ENCODE results near the gene PITRM1.

The PITRM1 gene

GRCh38 chr10:3099291-3100092 is 73.1 kb downstream of the PITRM1 start:
- FAIRE-seq = no peak

GRCh38 chr10:3098689-3099088 is 73.9 kb downstream of the PITRM1 start:
- FAIRE-seq = no peak

- no peak for FAIRE-seq
Observed at GRCh38 chr10:3097160-3097559, 75.4 kb downstream of the PITRM1 start.

GRCh38 chr10:3096149-3096548 is 76.4 kb downstream of the PITRM1 start:
- FAIRE-seq = no peak

DNA sequence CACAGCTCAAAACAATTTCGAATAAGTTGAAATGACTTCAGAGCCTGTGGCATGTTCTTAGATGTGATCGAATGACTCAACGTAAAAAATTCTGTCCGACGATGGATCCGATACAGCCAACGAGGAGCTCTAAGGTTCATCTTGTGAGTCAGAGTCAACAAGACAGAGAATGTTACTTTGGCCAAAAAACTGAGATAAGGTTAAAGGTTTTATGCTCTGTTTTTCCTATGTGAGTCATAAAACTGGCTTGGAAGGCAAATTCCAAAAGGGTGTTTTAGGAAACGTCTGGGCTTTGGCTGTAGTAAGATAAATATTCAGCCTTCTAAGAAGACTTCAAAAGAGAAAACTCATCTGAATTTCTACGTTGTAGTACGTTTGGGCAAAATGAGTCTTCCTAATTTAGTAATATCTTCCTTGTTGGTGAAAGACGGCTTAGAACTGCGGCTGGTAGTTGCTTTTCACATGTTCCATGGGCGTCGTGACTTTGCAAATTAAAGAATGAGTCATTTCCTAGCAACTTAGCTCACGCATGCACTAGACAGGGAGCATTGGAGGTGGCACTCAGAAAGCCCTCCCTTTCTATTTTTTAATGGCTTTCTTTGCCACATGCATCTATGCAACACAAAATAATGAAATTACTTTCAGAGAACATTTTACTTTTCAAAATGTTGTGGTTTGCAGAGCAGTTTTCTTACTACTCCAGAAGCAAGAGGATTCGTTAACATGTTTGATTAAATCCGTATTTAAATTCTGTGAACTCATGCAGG is 77.0 kb downstream of the PITRM1 start:
- FAIRE-seq = no peak

- FAIRE-seq = no peak
Observed at GRCh38 chr10:3094609-3095036, 78.0 kb downstream of the PITRM1 start.

- no peak for FAIRE-seq
Observed at GRCh38 chr10:3093996-3094395, 78.6 kb downstream of the PITRM1 start.

DNA sequence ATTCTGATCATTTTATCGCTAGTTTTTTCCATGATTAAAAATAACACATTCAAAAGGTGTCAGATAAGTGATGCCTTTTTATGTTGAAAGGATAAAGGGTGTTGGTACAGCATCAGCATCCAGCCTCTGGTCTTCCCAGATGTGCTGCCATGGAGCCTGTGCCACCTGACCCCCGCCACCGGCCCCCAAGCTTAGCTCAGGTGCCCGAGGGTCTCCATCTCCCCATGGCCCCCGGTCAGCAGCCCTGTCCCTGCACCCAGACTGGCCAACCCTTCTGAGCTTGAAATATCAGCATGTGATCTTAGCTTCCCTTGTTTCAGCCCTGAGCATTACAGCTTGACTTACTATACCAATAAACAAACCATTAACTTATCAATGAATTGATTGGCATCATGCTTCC is 80.7 kb downstream of the PITRM1 start:
- no peak for FAIRE-seq

GRCh38 chr10:3090914-3091787 is 81.4 kb downstream of the PITRM1 start:
- no peak for FAIRE-seq

DNA sequence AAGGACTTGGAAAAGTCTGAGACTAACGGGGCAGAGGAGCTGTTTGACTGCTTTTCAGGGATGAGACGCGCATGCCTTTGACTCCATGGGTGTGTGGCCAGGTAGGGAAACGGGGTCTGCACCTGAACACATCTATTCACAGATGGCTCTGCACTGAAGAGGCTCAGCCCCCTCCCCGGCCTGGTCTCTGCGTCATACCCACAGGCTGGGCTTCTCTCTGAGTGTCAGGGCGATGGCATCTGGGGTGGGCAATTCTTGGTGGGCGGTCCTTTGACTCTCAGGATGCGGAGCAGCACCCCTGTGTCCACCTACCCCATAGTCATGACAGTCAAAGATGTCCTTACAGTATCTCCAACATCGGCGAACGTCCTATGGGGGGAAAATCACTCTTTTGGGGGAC is 82.2 kb downstream of the PITRM1 start:
- no peak for FAIRE-seq
